Endothelial cell of umbilical vein (primary cell): ENCODE data around the gene BSPRY. TPM values are rescaled to one million over a fixed set of nuclear protein-coding genes. Genes with fewer than 3 reads are reported as not detected.

Experiments used
- BruUV-seq: library from RNA; stranded (reverse); fragments of 400-500 nt; replicated peaks from 2 replicates; lab custom pipeline; 2021; lab: Mats Ljungman, UMichigan
- CTCF ChIA-PET: fragments of 300-600, 350-600 bp; sonication (Branson Sonifier 250); formaldehyde crosslinking; loops from one replicate; lab custom pipeline; 2021; ENCODE audit warnings: antibody characterized with exemption, inconsistent platforms; lab: Charles Lee
- POLR2A ChIA-PET: fragments of 300-600, 350-600 bp; sonication (Branson Sonifier 250); formaldehyde crosslinking; loops from one replicate; lab custom pipeline; 2021; ENCODE audit warnings: antibody characterized with exemption, inconsistent platforms; lab: Charles Lee
- DNase-seq: peaks from one replicate; pipeline ENCODE4 v3.0.0-alpha.2; 2011; ENCODE audit warnings: low read depth, low spot score
- FAIRE-seq: peaks from 2 replicates; lab custom pipeline; 2011; peaks lifted over from hg19 to GRCh38; lab: Jason Lieb, UNC
- H2AFZ ChIP-seq: 2 replicates; pipeline ENCODE4 v1.6.0; 2012; ENCODE audit warnings: low read depth, low read length, control low read depth, inconsistent platforms
- H3K27ac ChIP-seq: 2 replicates; pipeline ENCODE4 v1.5.1; 2011; ENCODE audit warnings: low read depth, mild to moderate bottlenecking, control low read depth, low read length, moderate library complexity; ENCODE audit not compliant: insufficient read depth
- H3K27me3 ChIP-seq, 2 experiments: 2 replicates each; pipeline versions ENCODE4 v1.6.0 to v1.6.1; 2011; ENCODE audit warnings: low read length in 2 of 2, mixed read lengths in 1 of 2; ENCODE audit not compliant: control insufficient read depth in 2 of 2, insufficient read depth in 2 of 2
- H3K36me3 ChIP-seq, 2 experiments: 2 replicates in 1 of 2; 3 replicates in 1 of 2; pipeline ENCODE4 v1.5.1; 2011; ENCODE audit warnings: low read length in 2 of 2, mild to moderate bottlenecking in 1 of 2, moderate library complexity in 1 of 2; ENCODE audit not compliant: control insufficient read depth in 2 of 2, insufficient read depth in 2 of 2; ENCODE audit errors: extremely low read depth in 1 of 2
- H3K4me1 ChIP-seq: 3 replicates; pipeline ENCODE4 v1.5.1; 2011; ENCODE audit warnings: mild to moderate bottlenecking, low read length; ENCODE audit not compliant: control insufficient read depth, insufficient read depth; ENCODE audit errors: extremely low read depth
- H3K4me2 ChIP-seq: 2 replicates; pipeline ENCODE4 v1.6.1; 2011; ENCODE audit warnings: low read length, control low read depth, mixed read lengths; ENCODE audit not compliant: insufficient read depth
- H3K4me3 ChIP-seq, 3 experiments: fragments of 200-600 bp in 1 of 3; sonication (generic), shearing (Covaris generic) in 1 of 3; replicated peaks in 1 of 3; 2 replicates each; pipeline ENCODE4 v1.5.1; 2011 to 2016; ENCODE audit warnings: control low read depth in 3 of 3, low read length in 3 of 3, mild to moderate bottlenecking in 2 of 3, inconsistent platforms in 1 of 3, low read depth in 1 of 3, moderate library complexity in 1 of 3; ENCODE audit not compliant: insufficient read depth in 1 of 3
- H3K79me2 ChIP-seq: 2 replicates; pipeline ENCODE4 v1.6.0; 2012; ENCODE audit warnings: low read length, inconsistent platforms; ENCODE audit not compliant: control insufficient read depth, insufficient read depth
- H3K9ac ChIP-seq: replicated peaks from 2 replicates; pipeline ENCODE3; 2011; ENCODE audit warnings: low read length, control low read depth; ENCODE audit not compliant: insufficient read depth; ENCODE audit errors: extremely low read depth
- H3K9me1 ChIP-seq: replicated peaks from 3 replicates; pipeline ENCODE4 v1.6.0; 2011; ENCODE audit warnings: mild to moderate bottlenecking, low read length; ENCODE audit not compliant: control insufficient read depth, insufficient read depth; ENCODE audit errors: extremely low read depth
- H3K9me3 ChIP-seq: replicated peaks from 2 replicates; pipeline ENCODE4 v1.5.1; 2012; ENCODE audit warnings: low read length, inconsistent platforms; ENCODE audit not compliant: control insufficient read depth, insufficient read depth
- H4K20me1 ChIP-seq: replicated peaks from 2 replicates; pipeline ENCODE3; 2011; ENCODE audit warnings: mild to moderate bottlenecking, low read length; ENCODE audit not compliant: control insufficient read depth, insufficient read depth; ENCODE audit errors: extremely low read depth
- EZH2 ChIP-seq: IDR thresholded peaks from 2 replicates; pipeline ENCODE4 v1.6.1; 2012; ENCODE audit warnings: borderline replicate concordance, low read depth, mild to moderate bottlenecking, moderate library complexity, low read length, inconsistent platforms; ENCODE audit not compliant: severe bottlenecking
- FOS ChIP-seq: IDR thresholded peaks from 2 replicates; pipeline ENCODE4 v1.6.1; 2011; ENCODE audit warnings: mild to moderate bottlenecking, low read length, moderate library complexity, borderline replicate concordance; ENCODE audit not compliant: insufficient read depth
- GATA2 ChIP-seq: IDR thresholded peaks from 2 replicates; pipeline ENCODE4 v1.7.0; 2011; ENCODE audit warnings: low read depth, mild to moderate bottlenecking, moderate library complexity, mixed read lengths, low read length; ENCODE audit not compliant: insufficient read length, insufficient read depth
- JUN ChIP-seq: IDR thresholded peaks from 2 replicates; pipeline ENCODE4 v1.6.1; 2011; ENCODE audit warnings: borderline replicate concordance, low read depth; ENCODE audit not compliant: insufficient read length, insufficient read depth
- MYC ChIP-seq: IDR thresholded peaks from one replicate; pipeline ENCODE4 v1.6.1; 2011; ENCODE audit warnings: mild to moderate bottlenecking, low read depth, low read length
- POLR2A ChIP-seq: IDR thresholded peaks from 2 replicates; pipeline ENCODE4 v1.6.1; 2012; ENCODE audit warnings: low read depth, mild to moderate bottlenecking, control low read depth, low read length
- POLR2AphosphoS5 ChIP-seq: IDR thresholded peaks from 2 replicates; pipeline ENCODE4 v1.6.1; 2012; ENCODE audit warnings: low read depth, mild to moderate bottlenecking, control low read depth, low read length, moderate library complexity; ENCODE audit not compliant: insufficient read depth
- dilution Hi-C: fragments of 300-500 bp; cut with MboI; formaldehyde crosslinking; loops from one replicate; pipeline ENCODE4 v1.15.0; 2019; ENCODE audit warnings: low sequenced_read_pairs; ENCODE audit not compliant: extremely low pct_ligation_motif_present
- intact Hi-C: fragments of 100-400 bp; cut with micrococcal nuclease; formaldehyde crosslinking; loops from one replicate; pipeline ENCODE4 v1.10.0; 2022
- polyA plus RNA-seq, 4 experiments: library from polyadenylated mRNA; depleted of rRNA in 3 of 4; stranded (reverse) in 3 of 4; unstranded in 1 of 4; fragments of >200 nt; gene quantifications; 2 replicates each; pipeline versions ENCODE4 v1.2.1 to v1.2.3, GENCODE V29; 2011 to 2012; ENCODE audit warnings: missing spikeins in 1 of 4
- total RNA-seq: library from RNA; stranded (reverse); gene quantifications from 2 replicates; pipeline ENCODE4 v1.2.3, GENCODE V29; 2021
- TF ChIP-seq, protein P1 (sequence below): IDR thresholded peaks from 2 replicates; pipeline ENCODE4 v1.6.1; 2011; ENCODE audit not compliant: insufficient read depth, insufficient read length
- TF ChIP-seq, protein P2 (sequence below), 2 donors: IDR thresholded peaks; 1 replicate in 1 of 2; 2 replicates in 1 of 2; pipeline ENCODE4 v1.5.1; 2011; ENCODE audit warnings: low read length in 2 of 2, mild to moderate bottlenecking in 2 of 2, moderate library complexity in 2 of 2, control low read depth in 1 of 2, inconsistent platforms in 1 of 2, low read depth in 1 of 2; ENCODE audit not compliant: insufficient read depth in 1 of 2; ENCODE audit errors: extremely low read depth in 1 of 2

Gene BSPRY
- total and polyA plus RNA-seq, 2 donors (not counting 3 experiments of a cell fraction or from before 2014, with no cell fraction given) = not detected

DNA sequence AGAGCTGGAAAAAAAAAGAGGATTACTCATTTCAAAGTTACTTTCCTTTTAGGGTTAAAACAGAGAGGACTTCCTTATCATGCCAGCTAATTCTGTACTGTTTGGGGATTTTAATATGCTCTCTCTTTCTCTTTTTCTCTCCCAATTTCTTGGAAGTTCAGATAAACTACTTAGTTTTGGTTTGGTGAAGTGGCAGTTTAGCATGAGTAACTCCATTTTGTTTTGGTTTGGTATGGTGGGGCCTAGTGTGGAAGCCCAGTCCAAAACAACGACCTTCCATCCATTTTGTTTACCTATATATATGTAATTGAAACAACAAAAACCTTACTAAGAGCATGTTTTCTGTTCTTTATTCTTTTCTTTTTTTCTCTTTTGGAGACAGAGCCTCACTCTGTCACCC, 3.7 kb upstream of the BSPRY start:
- H3K4me2 ChIP-seq = no peak overlapping the region

More for the DNA sequence above, 3.7 kb upstream of the BSPRY start:
- CTCF ChIA-PET = no interaction called here
- H3K4me3 ChIP-seq = no peak overlapping the region
- BruUV-seq = no TSS peak
- peaks cover 4% of the 10 kb centered on the region for H3K4me1 ChIP-seq
- no peaks in the 10 kb centered on the region for H3K9me1 ChIP-seq
- no peaks in the 10 kb centered on the region for H3K9me3 ChIP-seq
- intact Hi-C loops (no loop called here), dilution Hi-C loops (no loop called here)
- POLR2A ChIA-PET = no interaction called here
- H3K27me3 ChIP-seq = peaks cover 24 to 36% of the 10 kb centered on the region in 2 experiments
- DNase-seq (no peak), FAIRE-seq (no peak)
- no peaks in the 10 kb centered on the region for H3K36me3 ChIP-seq
- H4K20me1 ChIP-seq = no peaks in the 10 kb centered on the region
- H3K79me2 ChIP-seq = no peaks in the 10 kb centered on the region
- no peak for TF ChIP-seq POLR2AphosphoS5
- TF ChIP-seq, protein P1, sequence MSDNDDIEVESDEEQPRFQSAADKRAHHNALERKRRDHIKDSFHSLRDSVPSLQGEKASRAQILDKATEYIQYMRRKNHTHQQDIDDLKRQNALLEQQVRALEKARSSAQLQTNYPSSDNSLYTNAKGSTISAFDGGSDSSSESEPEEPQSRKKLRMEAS = no peak
- no peak for TF ChIP-seq POLR2A
- TF ChIP-seq JUN = no peak
- TF ChIP-seq, protein P2, sequence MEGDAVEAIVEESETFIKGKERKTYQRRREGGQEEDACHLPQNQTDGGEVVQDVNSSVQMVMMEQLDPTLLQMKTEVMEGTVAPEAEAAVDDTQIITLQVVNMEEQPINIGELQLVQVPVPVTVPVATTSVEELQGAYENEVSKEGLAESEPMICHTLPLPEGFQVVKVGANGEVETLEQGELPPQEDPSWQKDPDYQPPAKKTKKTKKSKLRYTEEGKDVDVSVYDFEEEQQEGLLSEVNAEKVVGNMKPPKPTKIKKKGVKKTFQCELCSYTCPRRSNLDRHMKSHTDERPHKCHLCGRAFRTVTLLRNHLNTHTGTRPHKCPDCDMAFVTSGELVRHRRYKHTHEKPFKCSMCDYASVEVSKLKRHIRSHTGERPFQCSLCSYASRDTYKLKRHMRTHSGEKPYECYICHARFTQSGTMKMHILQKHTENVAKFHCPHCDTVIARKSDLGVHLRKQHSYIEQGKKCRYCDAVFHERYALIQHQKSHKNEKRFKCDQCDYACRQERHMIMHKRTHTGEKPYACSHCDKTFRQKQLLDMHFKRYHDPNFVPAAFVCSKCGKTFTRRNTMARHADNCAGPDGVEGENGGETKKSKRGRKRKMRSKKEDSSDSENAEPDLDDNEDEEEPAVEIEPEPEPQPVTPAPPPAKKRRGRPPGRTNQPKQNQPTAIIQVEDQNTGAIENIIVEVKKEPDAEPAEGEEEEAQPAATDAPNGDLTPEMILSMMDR (IDR thresholded peaks at IDR 0.05; ENCODE audit: extremely low read depth in 1 of 2, insufficient read depth in 1 of 2, low read depth in 1 of 2, low read length in 2 of 2) = no peak
- TF ChIP-seq GATA2 = no peak
- no peak for TF ChIP-seq FOS
- no peak for TF ChIP-seq EZH2
- no peak for TF ChIP-seq MYC
- no peak overlapping the region for H3K9ac ChIP-seq
- H2AFZ ChIP-seq = no peak overlapping the region
- H3K27ac ChIP-seq = no peak overlapping the region
